Bronchial epithelial cell (primary cell): ENCODE measurements around the gene AMDHD2. TPM values are rescaled to one million over a fixed set of nuclear protein-coding genes. Genes with fewer than 3 reads are reported as not detected.

Experiments
- DNase-seq: peaks from one replicate; pipeline ENCODE4 v3.0.0-alpha.2; 2010; ENCODE audit warnings: low read depth
- FAIRE-seq: peaks from 2 replicates; lab custom pipeline; 2011; peaks lifted over from hg19 to GRCh38; lab: Jason Lieb, UNC
- H3K27me3 ChIP-seq: 2 replicates; pipeline ENCODE4 v1.5.1; 2011; ENCODE audit warnings: low read length; ENCODE audit not compliant: control insufficient read depth, insufficient read depth
- H3K36me3 ChIP-seq: 2 replicates; pipeline ENCODE4 v1.5.1; 2011; ENCODE audit warnings: low read length; ENCODE audit not compliant: control insufficient read depth, insufficient read depth
- H3K4me3 ChIP-seq: 2 replicates; pipeline ENCODE4 v1.5.1; 2011; ENCODE audit warnings: mild to moderate bottlenecking, low read depth, low read length, control low read depth
- CTCF ChIP-seq: IDR thresholded peaks from 2 replicates; pipeline ENCODE4 v1.5.1; 2011; ENCODE audit warnings: mild to moderate bottlenecking, moderate library complexity, low read length, control low read depth, inconsistent platforms; ENCODE audit not compliant: insufficient read depth, severe bottlenecking
- total RNA-seq: library from RNA; depleted of rRNA; stranded (reverse); fragments of >200 nt; gene quantifications from 2 replicates; pipeline ENCODE4 v1.2.1, GENCODE V29; 2014

The AMDHD2 gene, protein sequence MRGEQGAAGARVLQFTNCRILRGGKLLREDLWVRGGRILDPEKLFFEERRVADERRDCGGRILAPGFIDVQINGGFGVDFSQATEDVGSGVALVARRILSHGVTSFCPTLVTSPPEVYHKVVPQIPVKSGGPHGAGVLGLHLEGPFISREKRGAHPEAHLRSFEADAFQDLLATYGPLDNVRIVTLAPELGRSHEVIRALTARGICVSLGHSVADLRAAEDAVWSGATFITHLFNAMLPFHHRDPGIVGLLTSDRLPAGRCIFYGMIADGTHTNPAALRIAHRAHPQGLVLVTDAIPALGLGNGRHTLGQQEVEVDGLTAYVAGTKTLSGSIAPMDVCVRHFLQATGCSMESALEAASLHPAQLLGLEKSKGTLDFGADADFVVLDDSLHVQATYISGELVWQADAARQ
- total RNA-seq, result 27.7 and 35.8 TPM in 2 replicates

DNA sequence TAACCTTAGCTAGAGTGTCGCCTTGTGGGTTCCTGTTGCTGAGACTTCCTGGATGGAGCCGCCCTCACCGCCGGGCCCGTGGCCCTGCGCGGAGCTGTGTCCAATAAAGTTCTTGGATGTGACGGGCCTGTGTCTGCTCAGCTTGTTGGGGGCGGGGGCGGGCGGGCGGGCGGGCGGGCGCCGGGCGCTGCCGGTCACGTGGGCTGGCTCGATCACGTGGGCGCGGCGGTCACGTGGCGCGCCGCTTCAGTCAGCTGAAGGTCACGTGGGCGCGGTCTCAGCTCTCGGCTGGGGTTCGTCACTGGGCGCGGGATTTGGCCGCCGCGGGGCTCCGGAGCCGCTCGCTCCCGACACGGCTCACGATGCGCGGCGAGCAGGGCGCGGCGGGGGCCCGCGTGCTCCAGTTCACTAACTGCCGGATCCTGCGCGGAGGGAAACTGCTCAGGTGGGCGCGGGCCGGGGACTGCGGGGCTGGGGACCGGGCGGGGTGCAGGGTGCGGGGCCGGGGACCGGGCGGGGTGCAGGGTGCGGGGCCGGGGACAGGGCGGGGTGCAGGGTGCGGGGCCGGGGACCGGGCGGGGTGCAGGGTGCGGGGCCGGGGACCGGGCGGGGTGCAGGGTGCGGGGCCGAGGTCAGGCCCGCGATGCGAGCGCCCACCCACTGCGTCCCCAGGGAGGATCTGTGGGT, at the start of gene AMDHD2:
Gene AMDHD2 (plus strand): TSS at position 275 of the 687 bp plus-strand sequence. CDS start 88 bp downstream, at position 363.
- H3K4me3 ChIP-seq, result peak within 1 kb of the TSS; percentile 55
- TF ChIP-seq CTCF, result no peak
- H3K27me3 ChIP-seq, result no peaks in the 10 kb centered on the region
- peaks cover 33% of the 10 kb centered on the region for H3K36me3 ChIP-seq
- FAIRE-seq (no peak), DNase-seq (peak; percentile 65)

GRCh38 chr16:2470603-2471015, 49.6 kb upstream of the AMDHD2 start:
- Histone ChIP-seq H3K36me3 (no peaks in the 10 kb centered on the region), H3K4me3 (no peak overlapping the region), H3K27me3 (no peaks in the 10 kb centered on the region)
- peak; percentile 25 for DNase-seq
- FAIRE-seq, result no peak
- TF ChIP-seq CTCF, result no peak

DNA sequence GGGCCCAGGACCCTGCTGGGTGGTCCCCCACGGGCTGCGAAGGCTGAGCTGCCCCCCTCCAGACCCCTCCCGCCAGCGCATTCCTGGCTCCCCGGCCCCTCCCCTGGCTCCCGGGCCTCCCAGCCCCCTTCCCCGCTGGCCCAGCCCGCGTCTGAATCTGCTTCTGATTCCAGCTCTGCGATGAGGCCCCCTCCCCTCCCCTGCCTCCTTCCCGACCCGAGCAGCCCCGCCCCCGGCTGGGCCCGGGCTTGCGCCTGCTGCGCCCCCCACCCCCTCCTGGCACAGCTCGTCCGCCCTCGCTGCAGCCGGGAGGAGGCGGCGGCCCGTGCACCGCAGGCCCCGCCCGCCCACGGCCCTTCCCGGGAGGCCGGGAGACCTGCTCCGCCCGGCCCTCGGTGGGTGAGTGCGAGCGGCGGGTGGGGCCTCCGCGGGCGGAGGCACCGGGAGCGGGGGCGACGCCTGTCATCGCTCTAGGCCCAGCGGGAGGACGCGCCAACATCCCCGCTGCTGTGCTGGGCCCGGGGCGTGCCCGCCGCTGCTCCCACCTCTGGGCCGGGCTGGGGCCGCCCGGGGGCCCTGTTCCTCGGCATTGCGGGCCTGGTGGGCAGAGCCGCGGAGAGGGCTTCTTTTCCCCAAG, 49.0 kb upstream of the AMDHD2 start, which contains the start of gene NTN3:
Gene NTN3 (plus strand): TSS at position 282 of the 637 bp plus-strand sequence. CDS start 405 bp downstream, outside the sequence.
- no peaks in the 10 kb centered on the region for H3K36me3 ChIP-seq
- no peak for FAIRE-seq
- H3K4me3 ChIP-seq, result peak within 1 kb of the TSS; percentile 10
- no peak for TF ChIP-seq CTCF
- H3K27me3 ChIP-seq, result no peaks in the 10 kb centered on the region
- DNase-seq, result no peak

- FAIRE-seq (no peak), DNase-seq (no peak)
- H3K4me3 ChIP-seq, result peak overlapping the region; percentile 10
- H3K27me3 ChIP-seq, result no peaks in the 10 kb centered on the region
- no peaks in the 10 kb centered on the region for H3K36me3 ChIP-seq
- TF ChIP-seq CTCF, result no peak
These were observed 48.3 kb upstream of the AMDHD2 start for GRCh38 chr16:2471653-2472487.

DNA sequence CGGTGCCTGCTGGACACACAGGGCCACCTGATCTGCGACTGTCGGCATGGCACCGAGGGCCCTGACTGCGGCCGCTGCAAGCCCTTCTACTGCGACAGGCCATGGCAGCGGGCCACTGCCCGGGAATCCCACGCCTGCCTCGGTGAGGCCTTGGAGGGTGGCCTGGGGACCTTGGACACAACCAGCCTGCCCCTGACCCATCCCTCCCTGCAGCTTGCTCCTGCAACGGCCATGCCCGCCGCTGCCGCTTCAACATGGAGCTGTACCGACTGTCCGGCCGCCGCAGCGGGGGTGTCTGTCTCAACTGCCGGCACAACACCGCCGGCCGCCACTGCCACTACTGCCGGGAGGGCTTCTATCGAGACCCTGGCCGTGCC, 47.7 kb upstream of the AMDHD2 start:
- no peak for TF ChIP-seq CTCF
- no peak for FAIRE-seq
- H3K27me3 ChIP-seq, result no peaks in the 10 kb centered on the region

More for the DNA sequence above, 47.7 kb upstream of the AMDHD2 start:
- Histone ChIP-seq H3K36me3 (no peaks in the 10 kb centered on the region), H3K4me3 (no peak overlapping the region)
- DNase-seq, result no peak
